ENCODE data around the gene IL19.

GRCh38 chr1:206851341-206852010 is 80.9 kb downstream of the IL19 start:
- TF ChIP-seq CTCF (IDR thresholded peaks at IDR 0.05): no peak
- no peak for TF ChIP-seq POLR2A (IDR thresholded peaks at IDR 0.05)
